Measurements from ENCODE around the gene NDUFV2.
"Not testable (repeated sequence)": the region's sequence is repeated elsewhere in the genome, so short reads cannot be mapped to it uniquely, and the experiment has no call there.

NDUFV2 gene

DNA sequence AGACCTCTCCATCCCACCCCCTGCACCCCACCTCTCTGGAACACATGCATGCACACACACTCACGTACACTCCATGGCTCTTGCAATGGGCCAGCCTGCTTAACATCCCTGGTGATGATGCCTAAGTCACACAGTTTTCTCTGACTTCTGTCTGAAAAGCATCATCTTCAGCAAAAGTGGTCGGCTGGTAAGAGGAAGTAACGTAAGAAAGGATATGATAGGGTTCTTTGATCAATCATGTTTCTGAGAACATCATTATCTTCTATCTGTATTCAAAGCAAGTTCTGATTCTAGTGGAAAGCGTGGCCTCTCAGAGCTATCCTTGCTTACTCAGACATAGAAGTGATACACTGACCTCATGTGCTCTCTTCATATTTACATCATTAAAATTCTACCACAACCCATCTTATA is 11.4 kb upstream of the NDUFV2 start:
- no peak for DNase-seq

GRCh38 chr18:9092665-9093064 is 9.8 kb upstream of the NDUFV2 start:
- DNase-seq = no peak

GRCh38 chr18:9093109-9093508 is 9.4 kb upstream of the NDUFV2 start:
- not testable (repeated sequence) for DNase-seq

DNA sequence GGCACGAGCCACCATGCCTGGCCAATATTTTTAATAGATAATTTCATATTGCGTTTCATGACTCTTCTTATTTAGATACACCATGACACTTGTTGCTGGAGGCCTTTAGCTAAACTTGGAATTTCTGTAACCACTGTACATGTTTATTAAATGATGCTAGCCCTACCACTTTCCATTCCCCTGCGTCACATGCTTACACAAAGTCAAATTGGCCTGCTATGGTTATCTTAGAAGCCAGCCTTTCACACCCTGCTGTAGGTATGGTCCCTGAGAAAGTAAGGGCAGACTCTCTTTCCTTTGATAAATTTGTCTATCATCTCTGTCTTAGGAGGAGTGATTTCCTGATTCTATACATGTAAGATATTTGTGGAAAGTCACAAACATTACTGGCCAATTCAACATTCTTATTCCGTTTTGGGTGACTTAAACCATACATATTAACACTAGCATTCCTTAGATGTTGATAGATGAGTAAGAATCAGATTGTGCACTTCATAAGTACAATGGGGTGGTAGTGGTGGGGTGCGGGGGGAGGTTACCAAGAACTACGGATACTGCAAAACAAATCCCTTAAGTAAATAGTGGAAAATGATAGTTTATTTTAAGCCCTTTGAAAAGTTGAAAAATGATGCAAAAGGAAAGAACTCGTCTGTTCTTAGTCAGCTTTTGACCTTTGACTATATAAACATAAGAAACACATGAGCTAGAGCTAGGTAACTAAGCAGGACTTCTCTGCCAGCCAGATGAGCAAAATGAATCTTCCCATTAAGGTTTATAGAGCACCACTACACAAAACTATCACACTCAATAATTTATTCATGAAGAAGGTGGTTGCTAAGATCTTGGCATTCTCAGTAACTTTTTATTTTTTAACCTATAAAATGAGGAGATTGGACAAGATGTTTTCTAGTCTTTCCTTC is 7.9 kb upstream of the NDUFV2 start:
- no peak for DNase-seq

DNA sequence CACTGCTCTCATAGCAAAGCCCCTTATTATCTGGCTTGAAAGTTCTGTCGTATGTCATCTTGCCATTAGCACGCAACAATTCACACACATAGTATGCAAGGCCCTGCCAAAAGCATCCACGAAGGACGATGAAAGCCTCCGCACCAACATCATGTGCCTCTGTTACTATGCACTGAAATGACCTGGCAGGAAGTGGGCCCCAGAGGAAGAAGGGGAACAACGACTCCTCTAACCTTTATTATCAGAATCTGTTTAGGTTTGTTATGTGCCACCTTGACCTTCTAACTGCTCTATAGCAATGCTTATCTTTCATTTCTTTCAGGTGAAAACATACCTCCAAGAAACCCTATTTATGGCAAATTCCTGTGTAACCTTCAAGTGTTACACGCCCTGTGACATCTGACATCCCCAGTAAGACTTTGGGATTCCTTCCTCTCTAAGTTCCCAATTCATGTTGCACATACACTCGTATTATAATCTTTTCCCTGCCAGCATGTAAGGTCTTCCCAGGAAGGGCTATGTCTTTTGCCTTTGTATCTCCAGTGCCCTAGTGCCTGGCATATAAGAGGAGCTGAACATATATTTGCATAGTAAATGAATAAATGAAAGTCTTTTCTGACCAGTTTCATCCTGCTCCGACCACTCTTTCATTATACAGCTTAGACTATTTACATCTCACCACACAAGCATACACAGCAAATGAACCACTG is 7.0 kb upstream of the NDUFV2 start:
- DNase-seq = no peak

DNA sequence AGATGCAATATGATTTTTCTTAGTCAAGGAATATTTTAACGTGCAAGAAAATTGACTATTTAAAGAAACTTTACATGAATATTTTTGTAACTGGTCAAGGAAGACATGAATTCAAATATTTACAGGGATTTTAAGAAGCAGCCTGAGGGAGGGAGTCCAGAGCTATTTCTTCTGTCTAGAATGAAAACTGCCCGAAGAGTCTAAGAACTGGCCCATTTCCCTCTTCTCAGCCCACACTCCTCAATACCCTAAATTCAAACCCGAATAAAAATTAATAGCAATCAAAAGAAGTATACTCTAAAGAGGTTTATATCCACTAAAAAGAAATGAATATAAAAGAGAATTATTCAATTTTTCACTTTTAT is 6.5 kb upstream of the NDUFV2 start:
- DNase-seq = no peak

- DNase-seq = no peak
These were observed 5.8 kb upstream of the NDUFV2 start for GRCh38 chr18:9096685-9097084.

DNA sequence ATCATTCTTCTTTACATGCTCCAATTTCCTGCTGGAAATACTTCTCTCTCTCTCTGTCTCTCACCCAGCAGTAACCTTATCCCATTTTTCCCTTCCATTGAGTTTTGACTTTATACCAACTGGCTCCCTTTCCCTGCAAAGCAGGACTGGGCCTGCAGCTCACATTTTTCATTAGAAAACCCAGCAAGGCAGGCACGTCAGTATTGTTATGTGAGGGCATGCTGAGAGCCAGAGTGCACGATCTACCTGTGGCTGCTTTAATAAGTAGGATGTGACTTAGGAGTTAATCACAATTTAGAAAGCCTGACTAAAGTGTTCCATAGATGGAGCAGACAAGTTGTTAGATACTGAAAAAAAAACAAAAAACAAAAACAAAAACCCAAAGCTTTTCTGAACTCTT is 5.2 kb upstream of the NDUFV2 start:
- DNase-seq = no peak

DNA sequence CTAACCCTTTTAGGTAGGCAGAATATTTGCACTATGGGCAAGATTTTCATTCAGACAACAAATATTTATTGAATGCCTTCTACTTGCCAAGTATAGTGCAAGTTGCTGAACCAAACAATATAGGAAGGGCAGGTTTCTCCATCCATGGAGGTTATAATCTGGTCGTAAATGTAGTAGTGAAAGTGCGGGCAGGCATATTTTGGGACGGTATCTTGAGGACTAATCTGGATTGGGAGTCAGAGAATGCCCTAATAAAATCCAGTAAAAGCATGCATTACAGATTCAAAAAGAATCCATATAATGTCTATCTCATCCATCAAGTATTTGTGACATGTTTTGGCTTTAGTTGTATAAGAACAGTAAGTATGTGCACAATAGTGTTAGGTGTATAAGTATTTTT is 1.7 kb upstream of the NDUFV2 start:
- no peak for DNase-seq

DNA sequence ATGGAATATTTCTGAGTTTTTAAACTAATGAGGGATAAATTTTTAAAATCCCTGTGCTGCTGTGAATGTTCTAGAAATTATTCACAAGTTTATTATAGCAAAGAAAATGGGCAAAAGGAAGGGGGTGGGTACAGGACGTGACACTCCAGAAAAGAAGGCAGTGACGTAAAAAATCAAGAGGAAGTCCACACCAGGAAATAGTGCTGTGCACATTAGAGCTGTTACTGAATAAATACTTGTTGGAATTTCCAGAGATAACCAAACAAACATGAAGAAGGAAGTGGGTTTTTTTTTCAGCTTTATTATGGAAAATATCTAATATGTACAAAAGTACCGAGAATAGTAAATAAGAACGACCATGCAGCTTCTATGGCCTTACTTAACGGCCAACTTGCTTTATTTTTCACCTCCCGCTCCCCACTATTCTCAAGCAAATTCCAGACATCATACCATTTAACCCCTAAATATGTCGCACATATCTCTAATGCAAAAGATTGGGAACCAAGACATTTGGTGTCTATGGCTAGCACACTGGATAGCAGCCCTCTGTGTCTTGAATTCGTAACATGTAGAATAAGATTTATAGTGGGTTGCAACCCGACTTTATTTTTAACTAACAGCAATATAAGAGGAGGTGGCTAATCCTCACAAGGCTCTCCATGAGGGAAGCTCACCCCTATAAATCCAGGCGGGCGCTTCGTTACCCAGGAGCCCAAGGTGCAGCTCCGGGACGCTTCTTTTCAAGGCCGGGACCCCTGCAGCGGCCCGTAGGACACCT is 580 bp upstream of the NDUFV2 start:
- DNase-seq = no peak

DNA sequence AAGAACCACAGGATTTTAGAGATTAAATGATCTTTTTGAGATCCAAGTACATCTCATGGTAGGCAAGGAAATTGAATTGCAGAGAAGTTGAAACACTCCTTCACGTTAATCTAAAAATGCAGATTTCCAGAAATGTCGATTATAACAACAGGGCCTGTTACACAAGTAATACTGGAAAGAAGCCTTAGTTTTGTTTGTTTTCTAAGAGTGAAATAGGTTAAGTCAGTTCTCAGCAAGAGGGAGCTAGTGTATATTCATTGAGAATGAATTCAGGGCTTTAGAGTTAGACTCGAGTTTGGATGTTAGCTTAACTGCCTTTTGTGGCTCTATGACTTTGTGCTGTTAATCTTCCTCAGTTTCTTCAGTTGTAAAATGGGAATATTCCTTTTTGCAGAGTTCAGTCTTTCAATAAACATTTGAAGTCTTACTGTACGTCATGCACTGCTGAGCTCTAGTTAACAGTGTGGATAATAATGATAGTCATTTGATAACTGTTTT is 926 bp downstream of the NDUFV2 start:
- no peak for DNase-seq

DNA sequence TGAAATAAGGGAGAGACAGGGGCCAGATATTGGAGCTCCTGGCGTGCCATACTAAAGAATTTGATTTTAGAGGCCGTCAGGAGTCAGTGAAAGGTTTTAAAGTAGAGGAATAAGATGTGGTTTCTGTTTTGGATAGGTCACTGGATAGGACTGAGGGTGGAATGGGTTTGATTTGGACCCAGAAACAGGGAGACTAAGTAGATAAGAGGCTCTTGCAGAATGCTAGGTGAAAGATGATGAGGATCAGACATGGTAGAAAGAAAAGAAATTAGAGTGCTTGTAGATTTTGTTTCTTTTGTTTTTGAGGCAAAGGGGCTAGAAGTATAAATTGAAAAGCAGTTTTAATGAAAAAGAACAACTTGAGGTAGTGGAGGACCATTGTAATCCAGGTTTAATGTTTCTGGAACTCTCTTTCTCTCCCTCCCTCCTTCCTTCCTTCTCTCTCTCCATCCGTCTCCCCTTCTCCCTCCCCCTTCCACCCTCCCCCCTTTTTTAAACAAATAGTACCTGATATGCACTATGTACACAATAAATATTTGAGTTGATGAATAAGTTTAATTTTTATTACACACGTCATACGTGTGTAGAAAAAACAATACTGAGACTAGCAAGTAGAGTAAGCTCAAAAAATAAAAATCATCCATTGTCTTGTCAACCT is 1.9 kb downstream of the NDUFV2 start:
- DNase-seq = no peak

DNA sequence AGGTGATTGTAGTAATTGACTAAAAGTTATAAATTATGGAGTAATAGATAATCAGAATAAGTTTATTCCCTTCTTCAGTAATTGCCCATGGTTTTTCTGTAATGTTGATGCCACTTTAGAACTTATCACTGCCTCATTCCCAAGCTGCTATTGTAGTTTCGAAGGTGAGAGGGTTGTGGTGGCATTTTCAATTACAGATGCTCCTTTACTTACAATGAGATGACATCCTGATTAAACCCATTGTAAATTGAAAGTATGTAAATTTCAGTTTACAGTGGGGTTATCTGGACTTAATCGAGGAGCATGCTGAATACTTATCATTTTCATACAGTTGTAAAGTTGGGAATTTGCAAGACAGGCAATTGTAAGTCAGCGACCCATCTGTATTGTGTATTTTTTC is 2.9 kb downstream of the NDUFV2 start:
- DNase-seq = no peak

DNA sequence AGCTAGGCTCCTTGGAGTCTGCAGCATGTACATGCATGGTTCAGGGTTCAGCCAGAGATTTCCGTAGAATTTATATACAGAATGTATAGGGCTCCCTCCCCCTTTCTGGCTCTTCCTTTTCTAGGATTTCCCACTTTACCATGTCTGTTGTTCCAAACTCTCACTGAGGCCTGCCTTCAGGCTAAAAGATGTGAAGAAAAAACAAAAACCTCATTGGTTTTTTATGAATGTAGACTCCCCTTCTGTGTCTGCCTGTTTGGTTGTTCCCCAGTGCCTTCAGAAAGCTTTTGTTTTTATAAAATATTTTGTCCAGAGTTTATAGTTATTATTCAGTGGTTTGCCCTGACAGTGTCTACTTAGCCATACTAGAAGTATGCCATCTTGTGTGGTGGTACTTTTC is 3.6 kb downstream of the NDUFV2 start:
- DNase-seq = no peak

GRCh38 chr18:9106800-9107584 is 4.5 kb downstream of the NDUFV2 start:
- DNase-seq = no peak

GRCh38 chr18:9108911-9109310 is 6.4 kb downstream of the NDUFV2 start:
- DNase-seq = no peak

- no peak for DNase-seq
These were observed 7.0 kb downstream of the NDUFV2 start for GRCh38 chr18:9109523-9109922.

GRCh38 chr18:9113468-9114149 is 11.1 kb downstream of the NDUFV2 start:
- no peak for DNase-seq

GRCh38 chr18:9115984-9116383 is 13.5 kb downstream of the NDUFV2 start:
- DNase-seq = no peak

DNA sequence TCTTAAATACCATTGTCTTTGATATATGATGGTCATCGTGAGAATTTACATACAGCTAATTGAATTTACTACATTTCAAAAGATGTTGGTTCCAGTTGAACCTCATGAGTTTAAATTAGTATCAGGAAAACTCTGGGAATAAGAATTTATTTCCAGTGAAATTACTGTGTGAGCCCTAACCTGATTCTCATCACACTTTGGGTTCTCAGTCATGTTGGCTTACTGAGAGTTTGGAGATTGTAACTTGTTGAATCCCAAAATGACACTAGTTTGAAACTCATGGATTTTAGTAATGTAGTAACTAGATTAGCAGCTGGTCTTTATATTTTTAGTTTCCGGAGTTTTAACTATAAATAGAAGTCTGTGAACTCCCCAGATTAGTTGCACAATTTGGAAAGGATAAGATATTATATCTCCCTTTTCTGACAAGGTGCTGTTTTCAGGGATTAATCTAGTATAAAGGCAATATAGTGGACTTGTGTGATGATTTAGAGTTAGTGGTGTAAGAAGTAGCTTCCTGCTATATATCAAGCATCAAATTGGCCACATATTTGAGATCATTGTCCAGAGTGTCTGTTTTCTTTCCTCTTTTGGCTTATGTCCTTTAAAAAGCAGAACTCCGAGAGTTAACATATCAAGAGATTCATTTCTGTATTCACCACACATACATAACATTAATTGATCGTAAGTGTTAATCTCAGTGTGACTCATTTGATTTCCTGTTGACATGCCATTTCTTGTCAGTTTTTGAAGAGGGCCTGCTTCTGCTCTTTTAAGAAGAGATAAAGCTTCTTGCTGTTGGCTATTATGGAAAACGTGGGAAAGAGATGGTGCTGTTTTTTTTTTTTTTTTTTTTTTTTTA is 15.7 kb downstream of the NDUFV2 start:
- no peak for DNase-seq
